ENCODE results near the gene NR4A3.
A peak's percentile ranks its signal among the peaks of the same experiment; 100 is the strongest.

The NR4A3 gene

GRCh38 chr9:99878651-99879050, 57.0 kb downstream of the NR4A3 start:
- DNase-seq (ENCODE audit: low spot score), result no peak

GRCh38 chr9:99881769-99882168, 60.1 kb downstream of the NR4A3 start:
- DNase-seq (ENCODE audit: low spot score), result no peak

- no peak for DNase-seq (ENCODE audit: low spot score)
Measured at GRCh38 chr9:99885747-99886146, 64.1 kb downstream of the NR4A3 start.

- DNase-seq (ENCODE audit: low spot score), result no peak
Measured at GRCh38 chr9:99889120-99889519, 67.4 kb downstream of the NR4A3 start.

GRCh38 chr9:99894826-99895225, 73.1 kb downstream of the NR4A3 start:
- DNase-seq (ENCODE audit: low spot score), result no peak

GRCh38 chr9:99895510-99895909, 73.8 kb downstream of the NR4A3 start:
- no peak for DNase-seq (ENCODE audit: low spot score)

- no peak for DNase-seq (ENCODE audit: low spot score)
Measured at GRCh38 chr9:99896119-99896518, 74.4 kb downstream of the NR4A3 start.

GRCh38 chr9:99903393-99903792, 81.7 kb downstream of the NR4A3 start:
- no peak for DNase-seq (ENCODE audit: low spot score)

GRCh38 chr9:99905833-99906402, 84.2 kb downstream of the NR4A3 start:
- DNase-seq (ENCODE audit: low spot score), result peak; percentile 3

- peak; percentile 81 for DNase-seq (ENCODE audit: low spot score)
Measured at GRCh38 chr9:99906403-99907207, 84.9 kb downstream of the NR4A3 start, which contains the start of gene STX17. Gene STX17 (plus strand): TSS chr9:99906654. CDS start chr9:99915240, 8,586 bp downstream.

GRCh38 chr9:99907208-99907532, 85.5 kb downstream of the NR4A3 start:
- DNase-seq (ENCODE audit: low spot score), result no peak

- no peak for DNase-seq (ENCODE audit: low spot score)
Measured at GRCh38 chr9:99911600-99911999, 89.9 kb downstream of the NR4A3 start.
